C4-2B (cell line): ENCODE results near the gene LRRC10B.

Experiments used
- ZFX ChIP-seq: fragments of 450-650 bp; IDR thresholded peaks from 2 replicates; pipeline ENCODE4 v1.6.1; 2017
- TF ChIP-seq, protein P1 (sequence below): fragments of 450-650 bp; conservative IDR thresholded peaks from 2 replicates; pipeline ENCODE4 v1.5.1; 2017; ENCODE audit warnings: mild to moderate bottlenecking

GRCh38 chr11:61515686-61516085 lies 7.1 kb downstream of the LRRC10B start:
- TF ChIP-seq, protein P1, sequence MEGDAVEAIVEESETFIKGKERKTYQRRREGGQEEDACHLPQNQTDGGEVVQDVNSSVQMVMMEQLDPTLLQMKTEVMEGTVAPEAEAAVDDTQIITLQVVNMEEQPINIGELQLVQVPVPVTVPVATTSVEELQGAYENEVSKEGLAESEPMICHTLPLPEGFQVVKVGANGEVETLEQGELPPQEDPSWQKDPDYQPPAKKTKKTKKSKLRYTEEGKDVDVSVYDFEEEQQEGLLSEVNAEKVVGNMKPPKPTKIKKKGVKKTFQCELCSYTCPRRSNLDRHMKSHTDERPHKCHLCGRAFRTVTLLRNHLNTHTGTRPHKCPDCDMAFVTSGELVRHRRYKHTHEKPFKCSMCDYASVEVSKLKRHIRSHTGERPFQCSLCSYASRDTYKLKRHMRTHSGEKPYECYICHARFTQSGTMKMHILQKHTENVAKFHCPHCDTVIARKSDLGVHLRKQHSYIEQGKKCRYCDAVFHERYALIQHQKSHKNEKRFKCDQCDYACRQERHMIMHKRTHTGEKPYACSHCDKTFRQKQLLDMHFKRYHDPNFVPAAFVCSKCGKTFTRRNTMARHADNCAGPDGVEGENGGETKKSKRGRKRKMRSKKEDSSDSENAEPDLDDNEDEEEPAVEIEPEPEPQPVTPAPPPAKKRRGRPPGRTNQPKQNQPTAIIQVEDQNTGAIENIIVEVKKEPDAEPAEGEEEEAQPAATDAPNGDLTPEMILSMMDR = no peak
- TF ChIP-seq ZFX = no peak
